Fibroblast of lung (primary cell): Measurements from ENCODE around the gene PPP3R1. TPM values are rescaled to one million over a fixed set of nuclear protein-coding genes. Genes with fewer than 3 reads are reported as not detected.

Source experiments
- DNase-seq, 2 donors: peaks; one replicate each; pipeline versions ENCODE4 v3.0.0 to v3.0.0-alpha.2; 2010; ENCODE audit warnings: low read depth in 2 of 2
- H2AFZ ChIP-seq: 2 replicates; pipeline ENCODE4 v1.5.1; 2012; ENCODE audit warnings: low read length, control low read depth, inconsistent platforms
- H3K27ac ChIP-seq: 2 replicates; pipeline ENCODE4 v1.5.1; 2011; ENCODE audit warnings: low read length, control low read depth; ENCODE audit not compliant: insufficient read depth
- H3K27me3 ChIP-seq: 2 replicates; pipeline ENCODE4 v1.5.1; 2011; ENCODE audit warnings: mild to moderate bottlenecking, low read length; ENCODE audit not compliant: control insufficient read depth, insufficient read depth
- H3K36me3 ChIP-seq: 2 replicates; pipeline ENCODE4 v1.5.1; 2011; ENCODE audit warnings: low read length; ENCODE audit not compliant: control insufficient read depth, insufficient read depth
- H3K4me1 ChIP-seq: 2 replicates; pipeline ENCODE4 v1.5.1; 2011; ENCODE audit warnings: low read length; ENCODE audit not compliant: control insufficient read depth, insufficient read depth; ENCODE audit errors: extremely low read depth
- H3K4me2 ChIP-seq: 2 replicates; pipeline ENCODE4 v1.5.1; 2011; ENCODE audit warnings: low read length, control low read depth; ENCODE audit not compliant: insufficient read depth; ENCODE audit errors: extremely low read depth
- H3K4me3 ChIP-seq, 4 experiments: fragments of 200-600 bp in 1 of 4; sonication (generic) in 1 of 4; replicated peaks in 1 of 4; 2 replicates each; pipeline ENCODE4 v1.5.1; 2011 to 2016; ENCODE audit warnings: low read length in 4 of 4, low read depth in 3 of 4, mild to moderate bottlenecking in 3 of 4, control low read depth in 2 of 4, inconsistent platforms in 1 of 4, mixed read lengths in 1 of 4; ENCODE audit not compliant: insufficient read depth in 1 of 4; ENCODE audit errors: control extremely low read depth in 1 of 4
- H3K79me2 ChIP-seq: 2 replicates; pipeline ENCODE4 v1.5.1; 2012; ENCODE audit warnings: mild to moderate bottlenecking, low read length, inconsistent platforms; ENCODE audit not compliant: control insufficient read depth, insufficient read depth
- H3K9ac ChIP-seq: 2 replicates; pipeline ENCODE4 v1.5.1; 2011; ENCODE audit warnings: mild to moderate bottlenecking, low read length, control low read depth; ENCODE audit not compliant: insufficient read depth
- H3K9me3 ChIP-seq: 2 replicates; pipeline ENCODE4 v1.5.1; 2012; ENCODE audit warnings: low read depth, low read length; ENCODE audit not compliant: control insufficient read depth, insufficient read depth
- H4K20me1 ChIP-seq: 2 replicates; pipeline ENCODE4 v1.5.1; 2011; ENCODE audit warnings: low read length; ENCODE audit not compliant: control insufficient read depth, insufficient read depth; ENCODE audit errors: extremely low read depth
- EZH2 ChIP-seq: IDR thresholded peaks from 2 replicates; pipeline ENCODE4 v1.5.1; 2012; ENCODE audit warnings: low read length, control low read depth, mild to moderate bottlenecking; ENCODE audit errors: missing control alignments
- polyA plus RNA-seq, 2 donors: library from polyadenylated mRNA; depleted of rRNA in 1 of 2; stranded (reverse) in 1 of 2; unstranded in 1 of 2; fragments of >200 nt; gene quantifications; 2 replicates each; pipeline ENCODE4 v1.2.1, GENCODE V29; 2011 to 2012; ENCODE audit warnings: missing spikeins in 1 of 2
- total RNA-seq: library from RNA; depleted of rRNA; stranded (reverse); fragments of >200 nt; gene quantifications from 2 replicates; pipeline ENCODE4 v1.2.1, GENCODE V29; 2014
- TF ChIP-seq, protein P1 (sequence below), 2 donors: IDR thresholded peaks in 1 of 2; conservative IDR thresholded peaks in 1 of 2; 1 replicate in 1 of 2; 2 replicates in 1 of 2; pipeline ENCODE4 v1.5.1; 2011 to 2012; ENCODE audit warnings: low read length in 2 of 2, control low read depth in 1 of 2, inconsistent platforms in 1 of 2, low read depth in 1 of 2, mild to moderate bottlenecking in 1 of 2

PPP3R1 gene
- total and polyA plus RNA-seq, 2 donors (not counting 1 experiment from before 2014, with no cell fraction given) = 22.8 to 51.3 TPM

GRCh38 chr2:68238955-68239822, 13.1 kb downstream of the PPP3R1 start:
- H3K27ac ChIP-seq = no peak overlapping the region
- no peaks in the 10 kb centered on the region for H3K9me3 ChIP-seq
- peak; percentile 63 to 64 for DNase-seq
- peaks cover 19% of the 10 kb centered on the region for H3K4me1 ChIP-seq
- H2AFZ ChIP-seq = no peak overlapping the region
- peaks cover 100% of the 10 kb centered on the region for H3K79me2 ChIP-seq
- H3K27me3 ChIP-seq = no peaks in the 10 kb centered on the region
- peak overlapping the region in 1 of 4 experiments; percentile 25 for H3K4me3 ChIP-seq
- H3K9ac ChIP-seq = no peak overlapping the region
- TF ChIP-seq EZH2 = no peak
- TF ChIP-seq, protein P1, sequence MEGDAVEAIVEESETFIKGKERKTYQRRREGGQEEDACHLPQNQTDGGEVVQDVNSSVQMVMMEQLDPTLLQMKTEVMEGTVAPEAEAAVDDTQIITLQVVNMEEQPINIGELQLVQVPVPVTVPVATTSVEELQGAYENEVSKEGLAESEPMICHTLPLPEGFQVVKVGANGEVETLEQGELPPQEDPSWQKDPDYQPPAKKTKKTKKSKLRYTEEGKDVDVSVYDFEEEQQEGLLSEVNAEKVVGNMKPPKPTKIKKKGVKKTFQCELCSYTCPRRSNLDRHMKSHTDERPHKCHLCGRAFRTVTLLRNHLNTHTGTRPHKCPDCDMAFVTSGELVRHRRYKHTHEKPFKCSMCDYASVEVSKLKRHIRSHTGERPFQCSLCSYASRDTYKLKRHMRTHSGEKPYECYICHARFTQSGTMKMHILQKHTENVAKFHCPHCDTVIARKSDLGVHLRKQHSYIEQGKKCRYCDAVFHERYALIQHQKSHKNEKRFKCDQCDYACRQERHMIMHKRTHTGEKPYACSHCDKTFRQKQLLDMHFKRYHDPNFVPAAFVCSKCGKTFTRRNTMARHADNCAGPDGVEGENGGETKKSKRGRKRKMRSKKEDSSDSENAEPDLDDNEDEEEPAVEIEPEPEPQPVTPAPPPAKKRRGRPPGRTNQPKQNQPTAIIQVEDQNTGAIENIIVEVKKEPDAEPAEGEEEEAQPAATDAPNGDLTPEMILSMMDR (conservative IDR thresholded peaks at IDR 0.05 in 1 of 2, IDR thresholded peaks at IDR 0.05 in 1 of 2; ENCODE audit: low read depth in 1 of 2, low read length in 2 of 2) = no peak
- peaks cover 18% of the 10 kb centered on the region for H4K20me1 ChIP-seq
- H3K36me3 ChIP-seq = no peaks in the 10 kb centered on the region
- H3K4me2 ChIP-seq = no peak overlapping the region

GRCh38 chr2:68237976-68238580, 14.3 kb downstream of the PPP3R1 start:
- Histone ChIP-seq H3K4me3 (peak overlapping the region in 1 of 4 experiments; percentile 6), H2AFZ (no peak overlapping the region), H3K9ac (no peak overlapping the region), H3K27ac (no peak overlapping the region), H3K36me3 (no peaks in the 10 kb centered on the region), H3K4me2 (peak overlapping the region; percentile 70), H3K9me3 (no peaks in the 10 kb centered on the region), H3K79me2 (peaks cover 100% of the 10 kb centered on the region), H3K4me1 (peaks cover 19% of the 10 kb centered on the region), H4K20me1 (peaks cover 18% of the 10 kb centered on the region), H3K27me3 (no peaks in the 10 kb centered on the region)
- no peak for TF ChIP-seq EZH2
- TF ChIP-seq, protein P1 (conservative IDR thresholded peaks at IDR 0.05 in 1 of 2, IDR thresholded peaks at IDR 0.05 in 1 of 2; ENCODE audit: low read depth in 1 of 2, low read length in 2 of 2) = no peak
- no peak for DNase-seq

GRCh38 chr2:68237404-68237803, 14.9 kb downstream of the PPP3R1 start:
- Histone ChIP-seq H3K9me3 (no peaks in the 10 kb centered on the region), H3K4me3 (no peak overlapping the region), H4K20me1 (peaks cover 18% of the 10 kb centered on the region), H3K27me3 (no peaks in the 10 kb centered on the region), H3K79me2 (peaks cover 100% of the 10 kb centered on the region), H3K36me3 (no peaks in the 10 kb centered on the region), H3K4me1 (peaks cover 19% of the 10 kb centered on the region), H3K4me2 (peak overlapping the region; percentile 70), H3K9ac (no peak overlapping the region), H3K27ac (no peak overlapping the region), H2AFZ (no peak overlapping the region)
- TF ChIP-seq, protein P1 (conservative IDR thresholded peaks at IDR 0.05 in 1 of 2, IDR thresholded peaks at IDR 0.05 in 1 of 2; ENCODE audit: low read depth in 1 of 2, low read length in 2 of 2) = no peak
- TF ChIP-seq EZH2 = no peak
- DNase-seq = peak; percentile 68 to 77
